ENCODE measurements around the gene IQCN.
"Not testable (repeated sequence)": the region's sequence is repeated elsewhere in the genome, so short reads cannot be mapped to it uniquely, and the experiment has no call there.

IQCN gene

DNA sequence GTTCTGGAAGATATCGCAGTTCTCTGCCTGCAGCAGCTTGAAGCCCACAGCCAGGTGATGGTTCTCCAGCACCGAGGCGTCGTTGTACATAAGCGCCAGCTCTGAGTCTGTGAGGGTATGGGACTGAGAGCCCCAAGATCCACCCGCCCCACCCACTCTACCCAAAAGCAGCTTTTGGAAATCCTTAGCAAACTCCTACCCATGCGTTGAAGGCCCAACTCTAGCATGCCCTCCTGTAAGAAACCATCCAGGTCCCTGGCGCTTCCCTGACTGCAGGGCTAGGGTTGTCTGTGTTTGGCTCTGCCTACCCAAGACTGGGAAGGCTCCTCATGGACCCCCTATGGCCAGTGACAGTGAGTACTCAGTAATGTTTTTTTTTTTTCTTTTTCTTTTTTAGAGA is 57.5 kb downstream of the IQCN start:
- no peak for DNase-seq (ENCODE audit: low spot score)

DNA sequence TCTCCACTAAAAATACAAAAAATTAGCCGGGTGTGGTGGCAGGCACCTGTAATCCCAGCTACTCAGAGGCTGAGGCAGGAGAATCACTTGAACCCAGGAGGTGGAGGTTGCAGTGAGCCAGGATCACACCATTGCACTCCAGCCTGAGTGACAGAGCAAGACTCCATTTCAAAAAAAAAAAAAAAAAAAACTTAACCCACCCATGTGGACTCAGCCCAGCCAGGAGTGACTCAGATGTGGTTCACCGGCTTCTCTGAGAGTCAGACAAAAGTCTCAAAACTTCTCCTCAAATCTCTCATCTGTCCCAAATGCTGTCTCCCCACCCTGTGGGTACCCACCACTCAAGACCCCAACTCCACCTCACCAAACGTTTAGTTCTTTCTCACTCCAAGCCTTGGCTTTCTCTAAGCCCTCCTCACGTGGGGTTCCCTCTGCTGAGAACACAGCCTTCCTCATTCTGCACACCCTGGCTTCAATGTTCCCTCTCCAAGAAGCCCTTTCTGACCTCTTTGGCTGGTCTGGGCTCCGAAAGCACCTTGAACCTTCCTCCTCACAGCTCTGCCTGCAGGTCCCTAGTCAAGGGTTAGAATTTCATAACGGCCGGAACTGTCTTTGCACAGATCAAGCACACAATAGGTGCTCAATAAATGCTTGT is 59.3 kb downstream of the IQCN start:
- DNase-seq (ENCODE audit: low spot score): no peak

- no peak for DNase-seq (ENCODE audit: low spot score)
These were observed 62.6 kb downstream of the IQCN start for GRCh38 chr19:18211683-18212082.

DNA sequence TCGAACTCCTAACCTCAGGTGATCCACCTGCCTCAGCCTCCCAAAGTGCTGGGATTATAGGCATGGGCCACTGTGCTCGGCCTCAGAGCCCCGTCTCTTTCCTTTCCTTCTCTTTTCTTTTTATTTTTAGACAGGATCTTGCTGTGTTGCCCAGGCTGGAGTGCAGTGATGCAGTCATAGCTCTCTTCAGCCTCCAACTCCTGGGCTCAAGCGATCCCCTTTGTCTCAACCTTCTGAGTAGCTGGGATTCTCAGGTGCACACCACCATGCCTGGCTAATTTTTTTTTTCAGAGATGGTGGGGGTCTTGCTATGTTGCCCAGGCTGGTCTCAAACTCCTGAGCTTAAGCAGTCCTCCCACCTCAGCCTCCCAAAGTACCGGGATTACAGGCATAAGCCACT is 64.3 kb downstream of the IQCN start:
- DNase-seq (ENCODE audit: low spot score): not testable (repeated sequence)

DNA sequence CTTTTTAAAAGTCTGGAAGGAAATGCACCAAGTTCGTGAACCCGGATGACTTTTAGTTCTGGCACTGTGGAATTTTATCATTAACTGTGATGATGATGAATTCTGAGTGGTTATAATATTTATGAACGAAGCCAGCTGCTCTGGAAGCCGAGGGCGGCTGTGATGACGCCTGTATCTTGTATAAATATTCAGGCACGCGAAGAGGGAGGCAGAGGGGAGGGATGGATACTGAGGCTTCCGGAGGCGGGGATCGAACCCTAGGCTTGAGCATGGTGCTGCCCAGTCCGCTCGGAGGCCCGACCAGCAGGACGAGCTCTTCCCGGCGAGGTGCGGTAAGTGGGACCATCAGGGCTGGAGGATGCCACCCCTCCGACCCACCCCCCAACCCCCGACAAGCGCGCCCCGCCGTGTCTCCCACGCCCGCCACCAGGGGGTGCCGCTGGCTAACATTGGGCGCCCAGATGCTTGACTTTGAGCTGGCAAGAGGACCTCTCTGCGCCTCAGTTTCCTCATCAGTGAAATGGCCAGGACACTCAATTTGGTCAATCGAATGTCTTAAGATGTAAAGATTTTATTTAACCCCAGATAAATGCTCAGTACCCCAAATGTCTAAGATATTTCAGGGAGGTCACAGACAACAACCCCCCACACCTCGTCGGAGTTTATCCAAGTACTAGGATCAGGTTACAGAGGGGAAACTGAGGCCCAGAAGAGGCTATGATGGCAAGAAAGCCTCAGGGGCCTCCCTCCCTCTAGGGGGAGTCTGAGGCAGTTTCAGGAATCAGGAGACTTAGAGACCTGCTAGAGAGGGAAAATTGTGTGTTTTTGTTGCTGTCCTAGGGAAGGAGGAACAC is 65.9 kb downstream of the IQCN start:
- no peak for DNase-seq (ENCODE audit: low spot score)

All from Ammon's horn (tissue), 1 donor.